Spleen (tissue), 11 donors: ENCODE measurements around the gene RPL32. TPM values are rescaled to one million over a fixed set of nuclear protein-coding genes. Genes with fewer than 3 reads are reported as not detected.
A peak's percentile ranks its signal among the peaks of the same experiment; 100 is the strongest.

ENCODE experiments used
- DNase-seq: peaks from one replicate; pipeline ENCODE4 v3.0.0-alpha.2; 2020
- H3K27ac ChIP-seq, 8 donors: fragments of 200-600 bp; sonication (generic) in 7 of 8; 1 replicate in 4 of 8; 2 replicates in 4 of 8; pipeline versions ENCODE4 v1.5.0 to v1.8.0; 2016 to 2021; ENCODE audit warnings: inconsistent platforms in 4 of 8, mild to moderate bottlenecking in 4 of 8, moderate library complexity in 1 of 8
- H3K27me3 ChIP-seq, 7 donors: fragments of 200-600 bp; sonication (generic) in 6 of 7; replicated peaks in 1 of 7; 1 replicate in 4 of 7; 2 replicates in 3 of 7; pipeline versions ENCODE4 v1.5.0 to v1.8.0; 2016 to 2021; ENCODE audit warnings: inconsistent platforms in 3 of 7, mild to moderate bottlenecking in 1 of 7
- H3K36me3 ChIP-seq, 6 donors: fragments of 200-600 bp; sonication (generic) in 5 of 6; 1 replicate in 4 of 6; 2 replicates in 2 of 6; pipeline versions ENCODE4 v1.5.0 to v1.8.0; 2016 to 2021; ENCODE audit warnings: inconsistent platforms in 2 of 6
- H3K4me1 ChIP-seq, 6 donors: fragments of 200-600 bp; sonication (generic) in 5 of 6; 1 replicate in 3 of 6; 2 replicates in 3 of 6; pipeline versions ENCODE4 v1.5.0 to v1.8.0; 2016 to 2021; ENCODE audit warnings: inconsistent platforms in 3 of 6
- H3K4me3 ChIP-seq, 8 donors: fragments of 200-600 bp; sonication (generic) in 7 of 8; 1 replicate in 4 of 8; 2 replicates in 4 of 8; pipeline versions ENCODE4 v1.5.0 to v1.8.0; 2016 to 2021; ENCODE audit warnings: inconsistent platforms in 4 of 8, mild to moderate bottlenecking in 4 of 8, moderate library complexity in 2 of 8
- H3K9me3 ChIP-seq, 8 donors: fragments of 200-600 bp; sonication (generic) in 7 of 8; 1 replicate in 4 of 8; 2 replicates in 4 of 8; pipeline versions ENCODE4 v1.5.0 to v1.8.0; 2016 to 2021; ENCODE audit warnings: inconsistent platforms in 4 of 8
- CTCF ChIP-seq, 11 experiments: fragments of 200-600 bp in 7 of 11; fragments of 450-650 bp in 4 of 11; sonication (generic) in 4 of 11; IDR thresholded peaks in 8 of 11; conservative IDR thresholded peaks in 3 of 11; 1 replicate in 7 of 11; 2 replicates in 4 of 11; pipeline versions ENCODE4 v1.4.0 to v1.8.0; 2016 to 2021; ENCODE audit warnings: antibody characterized with exemption in 11 of 11, inconsistent platforms in 4 of 11, mild to moderate bottlenecking in 1 of 11
- POLR2A ChIP-seq, 3 donors: fragments of 450-650 bp; IDR thresholded peaks; one replicate each; pipeline ENCODE4 v1.5.1; 2017; ENCODE audit warnings: antibody characterized with exemption in 3 of 3, mild to moderate bottlenecking in 1 of 3
- POLR2AphosphoS5 ChIP-seq, 3 donors: sonication (generic); formaldehyde crosslinking; IDR thresholded peaks; one replicate each; pipeline ENCODE4 v1.5.1; 2017; ENCODE audit warnings: antibody characterized with exemption in 3 of 3
- WGBS, 5 donors: extraction: QIAGEN DNeasy Blood & Tissue Kit in 3 of 5; methylation state at CpG; one replicate each; pipeline versions ENCODE4 v1.1.5 to v1.1.7; 2013 to 2018; 5-methylcytosine and 5-hydroxymethylcytosine counted together
- intact Hi-C: fragments of 100-400 bp; cut with DNase I; formaldehyde crosslinking; loops from one replicate; pipeline ENCODE4 v1.15.0; 2023; ENCODE audit warnings: low total_unique reads
- polyA plus RNA-seq, 3 donors: library from polyadenylated mRNA; stranded (reverse); fragments of 200-250 nt; gene quantifications; one replicate each; pipeline ENCODE4 v1.2.1, GENCODE V29; 2013
- total RNA-seq, 7 donors: library from RNA; depleted of rRNA in 3 of 7; stranded (reverse); fragments of >200 nt in 3 of 7; fragmentation: NEBNext Ultra II Directional in 4 of 7; extraction: Animal tissue kit (Norgen Biotek cat#: 25700) in 4 of 7; gene quantifications; one replicate each; pipeline versions ENCODE4 v1.1.0 to v1.2.1, GENCODE V29; 2016 to 2021
- donor health status: healthy with polysubstance abuse.
- donor health status: DM: no; HTN: no; CAD: no; lungs with moderate emphysema.
- donor health status: DM: no; HTN: no; CAD: no.
- donor health status: Bipolar disorder and iron deficiency.
- donor health status: healthy.
- donor health status: DM: no; HTN: no; CAD: no.
- donor health status: DM: yes; HTN: yes; CAD: no.

The RPL32 gene
- total and polyA plus RNA-seq, 10 donors, result 911 to 6,164 (median 1,572) TPM

- intact Hi-C loops, result no loop called here
- no peak for DNase-seq
- 85 to 96% (median 93%) methylated on average over 4 of the region's 4 CpGs for WGBS, 5 donors
- H3K27ac ChIP-seq, result peak overlapping the region in 2 of 8 donors; percentile 6 to 17
- TF ChIP-seq CTCF (IDR thresholded peaks at IDR 0.05 in 8 of 11, conservative IDR thresholded peaks at IDR 0.05 in 3 of 11) (peak in 1 of 11 experiments; percentile 14), POLR2AphosphoS5 (IDR thresholded peaks at IDR 0.05) (peak in 1 of 3 donors; percentile 20), POLR2A (IDR thresholded peaks at IDR 0.05) (no peak)
- no peaks in the 10 kb centered on the region for H3K27me3 ChIP-seq
- H3K36me3 ChIP-seq, result peaks cover 0 to 76% (median 54%) of the 10 kb centered on the region in 6 donors
- no peaks in the 10 kb centered on the region for H3K9me3 ChIP-seq
- no peaks in the 10 kb centered on the region for H3K4me1 ChIP-seq
- H3K4me3 ChIP-seq, result no peak overlapping the region
These were observed 10.6 kb downstream of the RPL32 start for GRCh38 chr3:12830785-12831156.

- intact Hi-C loops, result no loop called here
These were observed 11.2 kb downstream of the RPL32 start for GRCh38 chr3:12829886-12830784.

GRCh38 chr3:12829404-12829803, 12.0 kb downstream of the RPL32 start:
- H3K4me3 ChIP-seq, result no peak overlapping the region
- H3K36me3 ChIP-seq, result peaks cover 0 to 70% (median 42%) of the 10 kb centered on the region in 6 donors
- TF ChIP-seq POLR2A (IDR thresholded peaks at IDR 0.05), result no peak
- no peak for TF ChIP-seq POLR2AphosphoS5 (IDR thresholded peaks at IDR 0.05)
- TF ChIP-seq CTCF (IDR thresholded peaks at IDR 0.05 in 8 of 11, conservative IDR thresholded peaks at IDR 0.05 in 3 of 11), result no peak
- no peaks in the 10 kb centered on the region for H3K27me3 ChIP-seq
- WGBS, 5 donors, result 95 to 98% (median 96%) methylated on average over 4 of the region's 4 CpGs
- DNase-seq, result no peak
- intact Hi-C loops, result no loop called here
- no peaks in the 10 kb centered on the region for H3K4me1 ChIP-seq
- no peak overlapping the region for H3K27ac ChIP-seq
- no peaks in the 10 kb centered on the region for H3K9me3 ChIP-seq

More at GRCh38 chr3:12829886-12830784, 11.2 kb downstream of the RPL32 start:
- TF ChIP-seq POLR2AphosphoS5 (IDR thresholded peaks at IDR 0.05), result peak in 2 of 3 donors; percentile 21 to 38
- no peak for TF ChIP-seq POLR2A (IDR thresholded peaks at IDR 0.05)
- no peak for TF ChIP-seq CTCF (IDR thresholded peaks at IDR 0.05 in 8 of 11, conservative IDR thresholded peaks at IDR 0.05 in 3 of 11)
- Histone ChIP-seq H3K27me3 (no peaks in the 10 kb centered on the region), H3K36me3 (peaks cover 0 to 76% (median 50%) of the 10 kb centered on the region in 6 donors), H3K4me3 (no peak overlapping the region), H3K27ac (peak overlapping the region in 2 of 8 donors; percentile 6 to 17), H3K9me3 (no peaks in the 10 kb centered on the region), H3K4me1 (no peaks in the 10 kb centered on the region)
- WGBS, 5 donors, result 76 to 82% (median 78%) methylated on average over 17 of the region's 17 CpGs
- peak; percentile 39 for DNase-seq

GRCh38 chr3:12828751-12829150, 12.6 kb downstream of the RPL32 start:
- no peak overlapping the region for H3K4me3 ChIP-seq
- H3K9me3 ChIP-seq, result no peaks in the 10 kb centered on the region
- intact Hi-C loops, result no loop called here
- no peaks in the 10 kb centered on the region for H3K4me1 ChIP-seq
- TF ChIP-seq POLR2A (IDR thresholded peaks at IDR 0.05), result no peak
- no peak for TF ChIP-seq CTCF (IDR thresholded peaks at IDR 0.05 in 8 of 11, conservative IDR thresholded peaks at IDR 0.05 in 3 of 11)
- no peak for TF ChIP-seq POLR2AphosphoS5 (IDR thresholded peaks at IDR 0.05)
- H3K36me3 ChIP-seq, result peaks cover 0 to 63% (median 36%) of the 10 kb centered on the region in 6 donors
- H3K27ac ChIP-seq, result no peak overlapping the region
- H3K27me3 ChIP-seq, result no peaks in the 10 kb centered on the region
- DNase-seq, result no peak
- 91 to 99% (median 97%) methylated on average over 4 of the region's 4 CpGs for WGBS, 5 donors
